GM20431 (cell line): ENCODE measurements around the gene GGTA1.
"Not testable (repeated sequence)": the region's sequence is repeated elsewhere in the genome, so short reads cannot be mapped to it uniquely, and the experiment has no call there.

Experiments used
- in situ Hi-C: fragments of 300-500 bp; cut with MseI, MboI; formaldehyde crosslinking; loops from one replicate; pipeline ENCODE4 v1.15.0; 2020; ENCODE audit warnings: low sequenced_read_pairs; ENCODE audit not compliant: unreplicated experiment

Gene GGTA1

DNA sequence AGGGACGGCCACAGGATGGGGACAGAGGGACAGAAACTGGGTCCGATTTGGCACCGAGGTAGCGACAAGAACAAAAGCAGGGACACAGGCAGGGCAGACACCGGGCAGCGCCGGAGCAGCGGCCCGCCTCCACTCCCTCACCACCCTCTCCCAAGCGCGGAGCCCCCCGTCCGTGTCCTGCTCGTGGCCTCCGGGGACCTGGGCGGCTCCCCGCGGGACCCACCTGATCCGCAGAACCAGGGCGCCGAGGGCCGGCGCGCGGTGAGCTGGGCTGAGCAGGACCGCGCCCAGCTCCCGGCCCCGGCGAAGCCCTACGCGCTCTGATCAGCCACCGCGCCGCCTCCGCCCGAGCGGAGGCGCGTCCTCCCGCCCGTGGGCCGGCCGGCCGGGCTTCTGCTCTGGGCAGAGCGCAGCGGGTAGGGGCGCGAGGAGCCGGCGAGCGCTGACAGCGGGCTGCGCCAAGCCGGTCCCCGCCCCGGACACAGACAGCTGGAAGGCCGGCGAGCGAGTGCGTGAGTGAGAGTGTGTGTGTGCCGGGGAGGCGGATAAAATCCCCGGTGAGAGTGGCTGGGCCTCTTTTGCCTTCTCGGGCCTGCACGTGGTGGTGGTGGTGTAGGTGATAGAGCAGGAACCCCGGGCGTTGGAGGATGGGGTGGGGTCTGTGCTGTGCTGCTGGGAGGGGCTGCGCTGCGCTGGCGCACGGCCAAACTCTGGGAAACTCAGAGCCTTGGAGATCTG lies at the start of gene GGTA1:
Gene GGTA1 (minus strand): TSS at position 418 of the 738 bp plus-strand sequence. CDS start 31,922 bp downstream, outside the sequence.
- in situ Hi-C loops, result no loop called here

DNA sequence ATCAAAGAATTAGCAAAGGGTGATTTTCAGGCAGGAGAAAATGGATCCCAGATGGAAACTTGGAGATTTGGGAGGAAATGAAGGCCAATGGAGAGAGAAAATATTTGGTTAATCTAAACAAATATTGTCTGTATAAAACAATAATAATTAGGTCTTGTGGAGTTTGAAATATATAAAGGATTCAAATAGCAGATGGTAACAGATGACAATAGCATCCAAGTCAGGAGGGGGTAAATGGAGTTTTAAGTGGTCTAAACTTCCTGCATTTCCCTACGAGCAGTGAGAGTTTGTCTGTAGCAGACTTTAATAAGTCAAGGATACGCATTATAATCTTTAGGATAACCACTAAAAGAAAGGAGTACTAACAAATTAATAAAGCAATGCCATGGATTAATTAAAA lies 49.0 kb upstream of the GGTA1 start:
- in situ Hi-C loops, result no loop called here

DNA sequence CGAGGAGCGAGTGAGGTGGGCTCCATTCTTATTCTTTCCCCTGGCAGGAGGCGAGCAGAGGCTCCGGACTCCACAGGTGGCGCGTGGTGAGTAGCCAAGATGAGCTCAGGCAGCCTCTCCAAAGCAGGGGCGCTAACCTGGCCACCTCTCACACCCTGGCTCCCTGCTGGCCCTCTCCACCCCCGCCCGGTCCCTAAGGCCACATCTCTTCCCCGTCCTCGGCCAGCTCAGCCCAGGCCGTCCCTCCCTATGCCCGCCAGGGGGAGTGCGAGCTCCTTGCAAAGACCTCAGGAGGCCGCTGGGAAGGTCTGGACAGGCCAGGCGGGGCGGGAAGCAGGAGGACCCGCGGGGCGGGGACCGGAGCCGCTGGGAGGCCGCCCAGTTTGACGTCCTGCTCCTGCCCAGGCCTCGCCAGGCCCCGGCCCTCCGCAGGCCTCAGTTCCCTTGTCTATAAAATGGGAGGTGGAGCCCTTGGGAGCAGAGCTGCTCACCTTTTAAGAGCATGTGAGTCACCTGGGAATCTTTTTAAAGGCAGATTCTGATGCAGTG lies 46.3 kb upstream of the GGTA1 start:
- in situ Hi-C loops, result no loop called here

DNA sequence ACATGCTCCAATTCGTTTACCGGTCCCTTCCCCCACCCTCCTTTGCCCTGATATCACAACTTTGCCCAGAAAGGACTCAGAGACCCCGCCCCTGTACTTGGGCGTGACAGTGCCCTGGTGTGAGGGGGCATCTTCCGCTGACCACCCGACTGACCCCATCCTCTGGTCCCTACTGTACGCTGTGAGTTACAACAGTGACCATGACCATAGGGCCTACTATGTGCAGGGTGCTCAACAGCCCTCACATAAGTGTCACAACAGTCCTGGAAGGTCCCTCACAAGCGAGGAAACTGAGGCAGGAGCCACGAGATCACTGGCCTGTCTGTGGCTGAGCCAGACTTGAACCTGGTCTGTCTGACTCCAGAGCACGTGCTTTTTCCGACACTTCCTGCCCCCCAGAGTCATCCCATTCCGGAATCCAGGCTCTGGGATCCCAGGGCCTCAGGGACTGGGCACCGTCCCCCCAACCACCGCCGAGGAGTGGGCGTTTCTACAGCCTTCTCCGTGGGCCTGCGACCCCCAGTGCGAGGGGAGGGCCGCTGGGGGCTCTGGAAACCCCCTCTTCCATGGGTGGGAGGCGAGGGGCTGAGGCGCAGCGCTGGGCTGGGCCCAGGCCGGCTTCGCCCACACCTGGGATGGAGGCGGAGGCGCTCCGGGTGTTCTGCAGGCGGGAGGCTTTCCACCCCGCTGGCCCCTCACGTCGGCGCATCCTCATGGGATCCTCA lies 45.7 kb upstream of the GGTA1 start:
- in situ Hi-C loops, result no loop called here

DNA sequence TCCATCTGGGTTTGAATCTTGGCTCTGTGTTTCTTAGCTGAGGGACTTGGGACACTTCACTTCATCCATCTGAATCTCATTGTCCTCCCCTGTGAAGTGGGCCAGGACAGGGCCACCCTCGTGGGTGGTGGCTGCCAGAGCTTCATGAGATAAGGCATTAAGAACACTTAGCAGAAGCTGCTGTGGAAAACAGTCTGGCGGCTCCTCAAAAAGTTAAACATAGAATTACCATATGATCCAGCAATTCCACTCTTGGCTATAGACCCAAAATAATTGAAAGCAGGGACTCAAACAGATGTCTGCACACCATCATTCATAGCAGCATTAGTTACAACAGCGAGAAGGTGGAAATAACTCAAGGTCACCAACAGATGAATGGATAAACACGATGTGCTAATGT lies 42.4 kb upstream of the GGTA1 start:
- in situ Hi-C loops, result no loop called here

DNA sequence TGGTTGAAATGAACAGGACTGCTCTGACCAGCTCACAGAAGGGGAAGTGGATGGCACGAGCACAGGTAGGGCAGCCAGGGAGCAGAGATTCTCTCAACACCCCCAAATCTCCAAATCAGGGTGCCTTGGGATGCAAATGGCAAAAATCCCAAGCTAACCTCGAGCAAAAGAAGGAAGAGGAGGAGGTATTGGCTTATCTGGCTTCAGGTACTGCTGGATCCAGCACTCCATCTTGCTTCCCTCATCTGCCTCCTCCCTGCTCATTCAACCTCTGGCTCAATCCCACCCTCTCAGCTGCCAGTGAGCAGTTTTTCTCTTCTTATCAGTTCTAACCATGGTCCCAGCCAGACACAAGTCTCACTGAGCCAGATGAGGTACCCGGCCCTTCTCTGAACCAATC lies 41.6 kb upstream of the GGTA1 start:
- in situ Hi-C loops, result no loop called here

DNA sequence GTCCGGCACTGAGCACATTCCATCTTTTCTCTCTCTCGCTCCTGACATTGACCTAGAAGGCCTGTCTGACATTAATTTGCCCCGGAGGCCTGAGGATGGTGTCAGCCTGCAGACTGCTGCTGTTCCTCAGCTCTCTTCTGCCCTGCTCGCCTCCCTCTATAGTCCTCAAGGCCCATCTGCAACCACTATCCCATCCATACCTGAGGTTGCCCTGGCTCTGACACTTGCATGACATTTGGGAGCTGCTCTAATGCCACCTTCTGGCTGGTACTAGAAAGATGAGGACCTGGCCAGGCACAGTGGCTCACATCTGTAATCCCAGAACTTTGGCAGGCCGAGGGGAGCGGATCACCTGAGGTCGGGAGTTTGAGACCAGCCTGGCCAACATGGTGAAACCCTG lies 38.6 kb upstream of the GGTA1 start:
- in situ Hi-C loops, result no loop called here

DNA sequence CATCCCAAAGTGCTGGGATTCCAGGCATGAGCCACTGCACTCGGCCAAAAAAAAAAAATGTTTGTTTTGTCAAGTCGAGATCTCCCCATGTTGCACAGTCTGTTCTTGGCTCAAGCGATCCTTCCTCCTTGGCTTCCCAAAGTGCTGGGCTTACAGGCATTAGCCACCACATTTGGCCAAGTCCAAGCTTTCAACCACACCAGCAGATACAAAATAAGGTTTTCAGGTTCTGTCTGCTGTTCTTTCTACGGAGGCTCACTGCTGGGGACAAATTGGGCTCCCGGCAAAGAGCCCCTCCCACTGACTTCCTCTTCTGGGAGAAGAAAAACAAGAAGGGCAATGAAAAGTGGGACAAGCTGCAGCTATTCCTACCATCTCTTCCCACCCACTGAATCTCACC lies 37.6 kb upstream of the GGTA1 start:
- in situ Hi-C loops, result no loop called here

DNA sequence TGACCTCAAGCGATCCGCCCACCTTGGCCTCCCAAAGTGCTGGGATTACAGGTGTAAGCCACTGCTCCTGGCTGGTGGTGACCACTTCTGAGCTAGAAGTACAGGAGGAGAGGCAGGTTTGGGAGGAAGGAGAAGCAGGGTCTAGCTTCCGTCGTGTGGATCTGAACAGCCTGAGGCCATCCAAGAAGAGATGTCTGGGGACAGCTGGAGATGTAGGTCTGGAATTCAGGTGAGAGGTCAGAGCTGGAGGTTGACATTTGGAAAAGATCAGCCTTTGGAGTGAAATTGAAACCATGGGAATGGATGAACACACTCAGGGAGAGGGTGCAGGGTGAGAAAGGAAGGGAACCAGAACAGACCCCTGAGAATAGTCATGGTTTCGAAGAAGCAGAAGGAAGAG lies 33.2 kb upstream of the GGTA1 start:
- in situ Hi-C loops, result no loop called here

DNA sequence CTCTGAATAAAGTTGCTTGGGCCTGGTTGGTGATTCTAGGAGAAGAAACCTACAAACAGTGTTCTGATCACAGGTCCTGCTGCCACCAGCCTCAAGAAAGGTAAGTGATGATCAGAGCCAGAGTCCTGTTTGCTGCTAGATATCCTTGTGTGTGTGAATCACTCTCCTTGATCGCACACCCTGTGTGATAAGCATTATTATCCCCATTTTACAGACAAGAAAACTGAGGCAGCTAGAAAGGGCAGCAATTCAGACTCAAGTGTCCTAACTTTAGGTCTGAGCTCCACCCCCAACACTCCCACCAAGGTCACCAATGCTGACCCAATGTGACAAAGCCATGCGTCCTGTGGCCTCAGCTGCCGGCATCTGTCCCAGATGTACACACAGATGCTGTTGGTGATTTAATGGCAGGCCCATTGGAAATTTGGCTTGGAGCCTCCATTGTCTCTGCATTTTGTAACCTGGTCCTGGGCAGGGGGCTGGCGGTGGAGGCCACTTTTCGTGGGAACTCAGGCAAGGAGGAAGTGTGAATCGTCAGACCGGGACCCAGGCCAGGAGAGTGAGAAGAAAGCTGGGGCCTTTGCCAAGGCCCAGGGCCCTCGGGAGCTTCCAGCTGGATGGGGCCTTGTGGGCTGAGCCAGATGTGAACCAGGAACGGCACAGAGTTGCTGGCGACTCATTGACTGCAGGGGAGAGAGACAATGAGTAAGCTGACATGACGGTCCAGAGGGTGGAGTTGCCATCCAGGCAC lies 29.8 kb upstream of the GGTA1 start:
- in situ Hi-C loops, result no loop called here

DNA sequence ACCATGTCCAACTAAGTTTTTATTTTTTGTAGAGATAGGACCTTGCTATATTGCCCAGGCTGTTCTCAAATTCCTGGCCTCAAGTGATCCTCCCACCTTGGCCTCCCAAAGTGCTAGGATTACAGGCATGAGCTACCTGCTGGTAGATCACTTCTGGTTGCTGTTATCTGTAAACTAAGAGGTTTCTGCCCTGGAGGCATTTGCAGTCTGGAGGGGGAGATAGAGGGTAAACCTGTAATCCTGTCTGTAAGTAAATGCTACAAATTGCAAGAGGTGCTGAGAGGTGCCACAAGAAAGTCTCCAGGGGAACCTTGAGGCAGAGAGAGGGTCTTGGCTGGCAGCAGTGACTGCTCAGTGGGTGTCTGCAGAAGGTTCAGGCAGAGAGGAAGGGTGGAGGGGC lies 29.0 kb upstream of the GGTA1 start:
- in situ Hi-C loops, result no loop called here

DNA sequence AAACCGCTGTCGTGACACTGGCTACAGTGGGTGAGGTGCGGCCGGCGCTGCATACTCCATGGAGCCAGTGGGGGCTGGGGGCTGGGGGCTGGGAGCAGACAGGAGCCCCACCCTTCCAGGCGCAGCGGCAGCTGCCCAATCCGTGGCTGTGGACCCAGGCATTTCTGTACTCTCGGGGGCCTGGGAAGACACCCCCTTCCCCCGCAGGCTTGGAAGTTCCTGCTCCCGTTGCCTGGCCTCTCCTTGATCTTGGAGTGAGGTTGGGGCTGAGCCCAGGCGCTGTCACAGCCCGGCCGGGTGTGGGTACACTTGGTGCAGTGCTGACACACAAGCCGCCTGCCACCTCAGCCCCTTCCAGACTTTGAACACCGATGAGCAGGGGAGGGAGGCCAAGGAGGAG lies 27.7 kb upstream of the GGTA1 start:
- in situ Hi-C loops, result no loop called here

DNA sequence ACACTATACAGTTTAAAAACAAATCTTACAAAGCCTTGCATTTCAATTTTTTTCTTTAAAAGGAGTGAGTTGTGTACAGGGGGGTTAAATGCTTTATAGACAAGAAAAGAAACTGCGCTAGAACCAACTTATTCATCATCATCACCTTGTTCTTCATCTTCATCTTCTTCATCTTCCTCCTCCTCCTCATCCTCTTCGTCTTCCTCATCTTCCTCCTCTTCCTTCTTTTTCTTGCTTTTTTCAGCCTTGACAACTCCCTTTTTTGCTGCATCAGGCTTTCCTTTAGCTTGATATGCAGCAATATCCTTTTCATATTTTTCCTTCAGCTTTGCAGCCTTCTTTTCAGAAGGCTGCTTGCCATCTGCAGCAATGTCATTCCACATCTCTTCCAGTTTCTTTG lies 20.0 kb upstream of the GGTA1 start:
- in situ Hi-C loops, result not testable (repeated sequence)

DNA sequence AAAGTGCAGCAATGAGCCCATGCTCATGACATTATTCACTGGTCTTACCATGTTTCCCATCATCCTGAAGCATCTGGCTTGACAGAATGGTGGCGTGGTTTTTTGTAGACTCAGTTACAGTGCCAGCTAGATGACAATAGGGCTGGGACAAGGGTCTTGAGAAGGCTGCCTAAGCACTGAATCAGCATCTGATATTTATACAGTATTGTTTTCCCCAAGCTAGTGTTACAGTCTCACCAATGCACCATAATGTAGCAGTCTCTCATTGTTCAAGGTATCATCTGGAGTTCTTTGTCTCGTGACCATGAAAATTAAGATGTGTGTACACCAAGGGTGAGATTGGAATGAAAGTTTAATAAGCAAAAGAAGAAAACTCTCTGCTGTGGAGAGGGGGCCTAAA lies 19.0 kb upstream of the GGTA1 start:
- in situ Hi-C loops, result no loop called here

DNA sequence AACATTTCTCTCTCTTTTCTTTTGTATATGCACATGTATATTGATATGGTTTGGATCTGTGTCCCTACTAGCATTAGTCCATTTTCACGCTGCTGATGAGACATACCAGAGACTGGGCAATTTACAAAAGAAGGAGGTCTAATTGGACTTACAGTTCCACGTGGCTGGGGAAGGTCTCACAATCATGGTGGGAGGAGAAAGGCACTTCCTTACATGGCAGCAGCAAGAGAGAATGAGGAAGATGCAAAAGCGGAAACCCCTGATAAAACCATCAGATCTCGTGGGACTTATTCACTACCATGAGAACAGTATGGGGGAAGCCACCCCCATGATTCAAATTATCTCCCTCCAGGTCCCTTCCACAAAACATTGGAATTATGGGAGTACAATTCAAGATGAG lies 13.5 kb upstream of the GGTA1 start:
- in situ Hi-C loops, result not testable (repeated sequence)

DNA sequence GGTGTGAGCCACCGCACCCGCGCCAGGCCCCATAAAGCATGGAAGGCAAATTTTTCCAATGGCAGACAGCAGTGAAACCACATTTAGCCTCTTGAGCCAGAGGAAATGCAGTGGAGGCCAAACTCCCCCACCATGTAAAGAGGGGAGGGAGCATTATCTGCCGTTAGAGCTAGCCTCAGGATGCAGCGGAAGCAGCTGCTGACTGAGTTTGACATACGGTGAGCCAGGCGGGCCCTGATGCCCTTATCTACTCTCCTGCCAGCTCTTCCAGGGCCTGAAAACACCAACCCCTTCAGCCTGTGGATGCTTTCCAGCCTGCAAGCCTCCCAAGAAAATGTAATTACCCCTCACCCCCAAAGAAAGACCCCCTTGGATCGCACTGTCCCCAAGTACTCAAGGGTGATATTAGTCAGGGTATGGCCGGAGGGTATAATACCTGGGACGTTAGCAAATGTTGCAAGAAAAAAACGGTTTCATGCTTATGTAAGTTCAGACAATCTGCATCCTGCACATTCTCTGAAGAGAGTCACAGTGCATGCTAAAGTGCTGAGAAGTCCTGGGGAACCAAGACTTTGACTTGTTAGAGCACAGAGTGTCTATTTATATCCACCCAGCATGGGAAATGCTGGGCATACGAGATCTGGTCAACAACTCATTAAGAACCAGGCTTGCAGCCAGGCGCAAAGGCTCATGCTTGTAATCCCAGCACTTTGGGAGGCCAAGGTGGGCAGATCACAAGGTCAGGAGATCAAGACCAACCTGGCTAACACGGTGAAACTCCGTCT lies 11.3 kb upstream of the GGTA1 start:
- in situ Hi-C loops, result no loop called here

DNA sequence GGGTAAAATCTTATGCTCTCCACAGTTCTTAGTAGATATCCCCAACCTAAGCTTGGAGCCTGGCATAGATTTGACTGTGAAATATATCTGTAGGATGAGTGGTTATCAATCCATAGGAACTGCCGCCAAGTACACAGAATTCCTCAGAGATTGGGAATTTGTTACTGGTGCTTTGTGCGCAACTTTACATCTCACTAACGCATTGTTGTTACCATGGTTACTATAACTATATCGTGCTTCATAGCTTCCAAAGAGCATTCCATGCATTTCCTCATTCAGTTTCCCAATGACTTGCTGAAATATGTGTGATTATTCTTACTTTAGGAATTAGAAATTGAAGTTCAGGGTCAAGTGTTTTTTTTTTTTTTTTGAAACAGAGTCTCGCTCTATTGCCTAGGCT lies 9.5 kb upstream of the GGTA1 start:
- in situ Hi-C loops, result no loop called here

DNA sequence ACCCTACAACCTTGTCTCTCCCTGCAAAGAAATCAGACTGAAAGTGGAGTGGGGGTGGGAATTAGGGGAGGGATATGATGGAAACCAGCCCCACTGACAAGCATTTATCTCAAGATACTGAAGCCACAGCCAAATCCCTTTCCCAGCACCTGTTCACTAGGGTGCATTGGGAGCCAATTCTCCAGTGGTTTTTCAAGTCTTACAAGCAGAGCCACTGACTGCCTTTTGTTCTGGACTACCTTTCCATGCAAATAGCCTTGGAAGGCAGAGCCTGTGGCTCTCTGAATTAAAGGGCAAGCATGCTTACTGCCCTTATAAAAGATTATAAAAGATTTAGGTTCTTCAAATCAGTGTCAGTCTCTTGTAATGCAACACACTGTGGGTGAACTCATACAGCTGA lies 8.8 kb upstream of the GGTA1 start:
- in situ Hi-C loops, result no loop called here

DNA sequence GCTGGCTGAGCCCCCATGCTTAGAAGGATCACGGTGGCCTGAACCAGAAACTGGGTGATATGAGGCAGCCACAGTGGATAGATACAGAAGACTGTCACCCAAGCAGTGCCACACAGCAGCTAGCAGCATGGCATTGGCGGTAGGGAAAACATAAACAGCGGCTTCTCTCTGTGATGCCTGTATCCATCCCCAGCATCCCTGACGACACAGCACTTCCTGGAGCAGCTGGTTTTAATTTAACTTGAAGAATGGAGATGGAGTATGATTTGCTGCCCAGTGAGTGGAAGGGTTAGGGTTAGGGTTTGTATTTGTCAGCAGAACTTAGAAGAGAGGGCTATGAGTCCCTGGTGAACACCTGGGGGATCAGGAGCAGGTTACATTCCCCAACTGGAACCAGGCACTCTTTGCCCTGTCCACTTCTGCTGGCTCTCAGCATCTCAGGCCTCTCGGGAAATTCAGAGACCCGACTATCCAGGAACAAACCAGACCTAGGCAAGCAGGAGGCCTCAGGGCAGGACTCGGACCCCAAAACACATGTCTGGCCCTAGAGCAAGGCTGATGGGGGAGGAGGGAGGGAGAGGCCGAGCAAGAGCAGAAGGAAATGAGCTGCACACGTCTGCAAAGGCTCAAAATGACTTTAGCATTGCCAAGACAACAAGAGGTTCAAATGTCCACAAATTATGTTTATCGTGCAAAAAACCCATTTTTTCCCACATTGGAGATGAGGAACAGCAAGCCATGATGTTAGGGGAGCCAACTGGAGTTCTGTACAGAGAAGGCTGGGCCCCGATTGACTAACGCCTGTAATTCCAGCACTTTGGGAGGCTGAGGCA lies 6.5 kb upstream of the GGTA1 start:
- in situ Hi-C loops, result no loop called here
